ENCODE measurements around the gene EIF4G3. TPM values are rescaled to one million over a fixed set of nuclear protein-coding genes. Genes with fewer than 3 reads are reported as not detected.

EIF4G3 gene
- total and polyA plus RNA-seq, 2 donors (not counting 1 experiment from before 2014, with no cell fraction given): 33.6 to 76.0 TPM

- Histone ChIP-seq H3K36me3 (replicated peaks in 1 of 2; ENCODE audit: control extremely low read depth in 1 of 2, control insufficient read depth in 1 of 2, extremely low read depth in 1 of 2, insufficient read depth in 2 of 2, low read length in 1 of 2) (peaks cover 0 to 1% of the 10 kb centered on the region in 2 experiments), H4K20me1 (ENCODE audit: control insufficient read depth, insufficient read depth, low read length, poor library complexity, severe bottlenecking) (peaks cover 23% of the 10 kb centered on the region), H3K4me3 (ENCODE audit: control extremely low read depth in 1 of 5, extremely low read depth in 1 of 5, insufficient read depth in 1 of 5, low read depth in 2 of 5, low read length in 4 of 5) (no peak overlapping the region), H3K9me3 (ENCODE audit: control extremely low read depth in 1 of 3, control insufficient read depth in 2 of 3, insufficient read depth in 1 of 3, low read length in 2 of 3) (no peaks in the 10 kb centered on the region), H2AFZ (ENCODE audit: insufficient read depth, low read depth, low read length, poor library complexity, severe bottlenecking) (no peak overlapping the region), H3K79me2 (ENCODE audit: control insufficient read depth, insufficient read depth, low read length) (peaks cover 79% of the 10 kb centered on the region), H3K27me3 (replicated peaks in 1 of 4; ENCODE audit: control extremely low read depth in 1 of 4, control insufficient read depth in 3 of 4, insufficient read depth in 4 of 4, low read length in 3 of 4) (no peaks in the 10 kb centered on the region), H3K27ac (ENCODE audit: low read length in 2 of 2) (no peak overlapping the region), H3K4me2 (replicated peaks; ENCODE audit: low read depth, low read length, poor library complexity, severe bottlenecking) (no peak overlapping the region), H3K4me1 (ENCODE audit: control insufficient read depth in 2 of 2, insufficient read depth in 2 of 2, low read length in 2 of 2) (no peaks in the 10 kb centered on the region), H3K9ac (ENCODE audit: low read length) (no peak overlapping the region)
- no peak for DNase-seq
- CTCF ChIA-PET: interaction anchor here (1.6 kb wide), 1 partner anchor 182 kb away, joined by 6 read pairs; no protein-coding TSS in a partner anchor
- H3K9me3 Mint-ChIP-seq (ENCODE audit: insufficient read depth): no peaks in the 10 kb centered on the region
- TF ChIP-seq CTCF (IDR thresholded peaks at IDR 0.05) (no peak), EZH2 (IDR thresholded peaks at IDR 0.05; ENCODE audit: borderline replicate concordance, insufficient read depth, low read depth, low read length, poor library complexity, severe bottlenecking) (no peak)
- intact Hi-C loops (cut with micrococcal nuclease): no loop called here
- no peak overlapping the region for H3K27ac Mint-ChIP-seq
- H3K4me3 Mint-ChIP-seq: no peak overlapping the region
- 100% methylated on average over 1 of the region's 5 CpGs for WGBS (ENCODE audit: insufficient coverage)
- ATAC-seq (ENCODE audit: low read depth): no peak
- POLR2A ChIA-PET: no interaction called here
- H3K27me3 Mint-ChIP-seq: no peaks in the 10 kb centered on the region
- peaks cover 8% of the 10 kb centered on the region for H3K4me1 Mint-ChIP-seq
These were observed 163.8 kb downstream of the EIF4G3 start for GRCh38 chr1:21012937-21013336.

GRCh38 chr1:21007876-21008275, 168.8 kb downstream of the EIF4G3 start:
- ATAC-seq (ENCODE audit: low read depth): no peak
- CTCF ChIA-PET: interaction anchor here (0.9 to 1.8 kb wide), 2 partner anchors 185 to 187 kb away, joined by 3 to 8 read pairs; no protein-coding TSS in a partner anchor
- H3K4me1 Mint-ChIP-seq: peaks cover 7% of the 10 kb centered on the region

More at GRCh38 chr1:21007876-21008275, 168.8 kb downstream of the EIF4G3 start:
- Mint-ChIP-seq H3K9me3 (ENCODE audit: insufficient read depth) (no peaks in the 10 kb centered on the region), H3K27me3 (no peaks in the 10 kb centered on the region), H3K4me3 (no peak overlapping the region), H3K27ac (no peak overlapping the region)
- no peak for DNase-seq
- Histone ChIP-seq H3K4me3 (ENCODE audit: control extremely low read depth in 1 of 5, extremely low read depth in 1 of 5, insufficient read depth in 1 of 5, low read depth in 2 of 5, low read length in 4 of 5) (no peak overlapping the region), H3K4me2 (replicated peaks; ENCODE audit: low read depth, low read length, poor library complexity, severe bottlenecking) (no peak overlapping the region), H3K4me1 (ENCODE audit: control insufficient read depth in 2 of 2, insufficient read depth in 2 of 2, low read length in 2 of 2) (no peaks in the 10 kb centered on the region), H2AFZ (ENCODE audit: insufficient read depth, low read depth, low read length, poor library complexity, severe bottlenecking) (no peak overlapping the region), H3K27ac (ENCODE audit: low read length in 2 of 2) (no peak overlapping the region), H4K20me1 (ENCODE audit: control insufficient read depth, insufficient read depth, low read length, poor library complexity, severe bottlenecking) (peaks cover 20% of the 10 kb centered on the region), H3K9me3 (ENCODE audit: control extremely low read depth in 1 of 3, control insufficient read depth in 2 of 3, insufficient read depth in 1 of 3, low read length in 2 of 3) (no peaks in the 10 kb centered on the region), H3K79me2 (ENCODE audit: control insufficient read depth, insufficient read depth, low read length) (peaks cover 41% of the 10 kb centered on the region), H3K9ac (ENCODE audit: low read length) (no peak overlapping the region), H3K27me3 (replicated peaks in 1 of 4; ENCODE audit: control extremely low read depth in 1 of 4, control insufficient read depth in 3 of 4, insufficient read depth in 4 of 4, low read length in 3 of 4) (no peaks in the 10 kb centered on the region), H3K36me3 (replicated peaks in 1 of 2; ENCODE audit: control extremely low read depth in 1 of 2, control insufficient read depth in 1 of 2, extremely low read depth in 1 of 2, insufficient read depth in 2 of 2, low read length in 1 of 2) (peaks cover 1 to 3% of the 10 kb centered on the region in 2 experiments)
- WGBS (ENCODE audit: insufficient coverage): no CpG with 5 or more reads among the region's 1 CpG
- POLR2A ChIA-PET: no interaction called here
- intact Hi-C loops (cut with micrococcal nuclease): no loop called here
- TF ChIP-seq CTCF (IDR thresholded peaks at IDR 0.05) (no peak), EZH2 (IDR thresholded peaks at IDR 0.05; ENCODE audit: borderline replicate concordance, insufficient read depth, low read depth, low read length, poor library complexity, severe bottlenecking) (no peak)
